Hepatic stellate cell (primary cell): Measurements from ENCODE around the gene KRTAP4-1.
A peak's percentile ranks its signal among the peaks of the same experiment; 100 is the strongest.
"Not testable (repeated sequence)": the region's sequence is repeated elsewhere in the genome, so short reads cannot be mapped to it uniquely, and the experiment has no call there.

Experiments
- DNase-seq: peaks from one replicate; pipeline ENCODE4 v3.0.0; 2011; ENCODE audit warnings: low spot score

The KRTAP4-1 gene

GRCh38 chr17:41171886-41172285 lies 12.8 kb downstream of the KRTAP4-1 start:
- no peak for DNase-seq

DNA sequence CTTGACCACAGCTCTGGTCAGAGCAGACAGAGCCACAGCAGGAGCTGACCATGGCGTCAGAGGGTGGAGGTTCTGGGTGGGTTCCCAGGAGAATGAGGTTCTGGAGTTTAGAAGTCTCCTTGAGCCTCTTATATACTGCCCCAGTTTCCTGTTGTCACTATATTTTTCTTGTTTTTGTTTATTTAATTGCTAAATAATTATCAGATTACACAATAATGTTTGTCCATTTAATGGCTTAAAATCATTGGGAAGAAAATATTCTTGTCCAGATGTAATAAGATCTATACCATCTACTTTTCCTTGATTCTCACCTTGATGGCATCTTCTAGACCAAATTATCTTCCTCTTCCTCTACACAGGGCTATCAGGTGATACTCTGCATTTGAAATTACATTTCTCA lies 16.6 kb downstream of the KRTAP4-1 start, which contains the start of gene KRTAP4-3:
Gene KRTAP4-3 (minus strand): TSS at position 101 of the 400 bp plus-strand sequence. CDS start 49 bp downstream, at position 52.
- no peak for DNase-seq

GRCh38 chr17:41167561-41167960 lies 17.1 kb downstream of the KRTAP4-1 start:
- no peak for DNase-seq

GRCh38 chr17:41163828-41164227 lies 20.9 kb downstream of the KRTAP4-1 start:
- DNase-seq, result no peak

- DNase-seq, result no peak
Measured at GRCh38 chr17:41160648-41161047, 24.1 kb downstream of the KRTAP4-1 start, which contains the start of gene KRTAP4-4. Gene KRTAP4-4 (minus strand): TSS chr17:41160748. CDS start chr17:41160691, 57 bp downstream.

GRCh38 chr17:41160190-41160589 lies 24.5 kb downstream of the KRTAP4-1 start:
- not testable (repeated sequence) for DNase-seq

- no peak for DNase-seq
Measured at GRCh38 chr17:41153856-41154255, 30.9 kb downstream of the KRTAP4-1 start.

- DNase-seq, result no peak
Measured at GRCh38 chr17:41151525-41151924, 33.2 kb downstream of the KRTAP4-1 start.

DNA sequence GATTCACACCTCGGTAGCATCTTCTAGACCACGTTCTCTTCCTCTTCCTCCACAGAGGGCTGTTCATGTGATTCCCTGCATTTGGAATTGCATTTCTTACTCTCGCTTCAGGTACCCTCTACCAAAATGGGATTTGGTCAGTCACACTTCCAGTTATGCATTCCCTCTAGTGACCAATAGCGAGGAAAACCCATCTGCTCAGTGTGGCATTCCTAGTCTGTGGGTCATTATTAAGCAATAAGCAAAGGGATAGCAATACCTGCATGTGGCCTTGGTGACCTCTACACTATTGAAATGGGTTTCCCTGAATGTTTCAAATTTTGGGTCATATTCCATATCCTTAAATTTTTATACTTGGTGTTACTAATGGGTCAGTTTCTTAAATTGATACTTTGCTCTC lies 34.7 kb downstream of the KRTAP4-1 start:
- no peak for DNase-seq

- no peak for DNase-seq
Measured at GRCh38 chr17:41149652-41149985, 35.1 kb downstream of the KRTAP4-1 start, which contains the start of gene KRTAP4-5. Gene KRTAP4-5 (minus strand): TSS chr17:41149825. CDS start chr17:41149767, 58 bp downstream.

GRCh38 chr17:41148971-41149651 lies 35.6 kb downstream of the KRTAP4-1 start:
- not testable (repeated sequence) for DNase-seq

GRCh38 chr17:41147531-41148204 lies 37.0 kb downstream of the KRTAP4-1 start:
- no peak for DNase-seq

DNA sequence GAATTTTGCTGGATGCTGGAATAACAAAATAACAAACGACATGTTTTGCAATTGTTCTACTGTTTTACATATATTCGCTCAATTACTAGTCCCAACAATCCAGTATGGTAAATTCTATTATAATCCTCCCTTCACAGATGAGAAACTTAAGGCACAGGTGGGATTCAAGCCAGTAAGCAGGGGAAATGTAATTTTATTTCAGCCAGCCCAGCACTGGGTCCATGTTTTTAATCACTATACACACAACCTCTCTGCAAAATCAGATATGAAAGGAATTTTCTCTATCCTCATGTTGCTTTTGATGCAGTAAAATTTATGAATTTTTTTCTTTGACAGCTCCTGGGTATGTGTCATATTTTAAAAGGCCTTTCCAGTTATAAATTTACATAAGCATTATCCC lies 39.5 kb downstream of the KRTAP4-1 start:
- DNase-seq, result no peak

GRCh38 chr17:41144846-41145245 lies 39.9 kb downstream of the KRTAP4-1 start:
- DNase-seq, result no peak

DNA sequence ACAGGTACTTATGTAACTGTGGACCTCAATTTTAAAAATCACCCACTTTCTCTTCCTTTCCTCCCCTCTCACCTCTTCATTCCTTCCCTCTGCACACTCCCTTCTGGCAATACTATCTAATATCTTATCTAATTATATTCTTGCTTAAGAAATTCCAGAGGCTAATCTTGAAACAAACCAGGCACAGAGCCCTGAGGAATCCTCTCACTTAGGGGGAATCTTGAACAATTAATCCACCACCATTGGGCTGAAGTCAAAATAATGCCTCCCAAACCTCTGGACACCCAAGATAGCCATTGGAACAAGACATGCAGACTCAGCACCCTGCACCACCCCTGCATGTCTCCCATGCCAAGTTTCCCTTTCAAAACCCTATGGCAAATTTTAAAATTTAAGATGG lies 43.4 kb downstream of the KRTAP4-1 start:
- no peak for DNase-seq

DNA sequence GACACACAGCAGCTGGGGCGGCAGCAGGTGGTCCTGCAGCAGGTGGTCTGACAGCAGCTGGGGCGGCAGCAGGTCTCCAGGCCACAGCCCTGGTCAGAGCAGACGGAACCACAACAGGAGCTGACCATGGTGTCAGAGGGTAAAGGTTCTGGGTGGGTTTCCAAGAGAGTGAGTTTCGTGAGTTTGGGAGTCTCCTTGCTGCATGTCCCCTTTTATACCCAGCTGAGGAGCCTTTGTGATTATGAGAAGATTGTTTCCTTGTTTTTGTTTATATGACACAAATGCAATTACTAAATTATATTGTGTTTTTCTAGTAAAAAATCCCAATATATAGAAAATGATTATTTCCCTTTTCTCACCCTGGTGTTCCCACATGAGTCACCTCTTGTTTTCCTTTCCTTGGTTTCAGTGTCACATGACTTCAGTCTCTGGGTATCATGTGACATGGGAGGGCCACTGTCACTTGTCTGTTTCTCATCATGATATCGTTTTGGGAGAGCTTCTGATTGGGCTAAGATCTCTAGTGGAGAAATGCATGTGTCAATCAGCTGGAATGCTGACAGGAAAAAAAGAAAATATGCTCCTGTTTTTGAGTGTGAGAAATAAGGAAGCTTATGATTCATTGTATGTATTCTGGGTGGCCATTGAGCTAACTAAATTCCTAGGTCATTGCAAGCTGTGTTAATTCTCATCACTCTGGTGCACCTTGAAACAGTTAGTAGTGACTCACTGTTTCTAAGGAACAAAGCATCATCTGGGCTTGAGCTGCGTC lies 44.2 kb downstream of the KRTAP4-1 start, which contains the start of gene KRTAP4-6:
Gene KRTAP4-6 (minus strand): TSS at position 185 of the 772 bp plus-strand sequence. CDS start 57 bp downstream, at position 128.
- DNase-seq, result peak; percentile 35

GRCh38 chr17:41139865-41140264 lies 44.8 kb downstream of the KRTAP4-1 start:
- DNase-seq, result not testable (repeated sequence)
